Measurements from ENCODE around the gene LASP1.
"Not testable (repeated sequence)": the region's sequence is repeated elsewhere in the genome, so short reads cannot be mapped to it uniquely, and the experiment has no call there.

Gene LASP1

GRCh38 chr17:38930782-38931181 lies 60.9 kb downstream of the LASP1 start:
- DNase-seq (ENCODE audit: low read depth, low spot score): not testable (repeated sequence)

DNA sequence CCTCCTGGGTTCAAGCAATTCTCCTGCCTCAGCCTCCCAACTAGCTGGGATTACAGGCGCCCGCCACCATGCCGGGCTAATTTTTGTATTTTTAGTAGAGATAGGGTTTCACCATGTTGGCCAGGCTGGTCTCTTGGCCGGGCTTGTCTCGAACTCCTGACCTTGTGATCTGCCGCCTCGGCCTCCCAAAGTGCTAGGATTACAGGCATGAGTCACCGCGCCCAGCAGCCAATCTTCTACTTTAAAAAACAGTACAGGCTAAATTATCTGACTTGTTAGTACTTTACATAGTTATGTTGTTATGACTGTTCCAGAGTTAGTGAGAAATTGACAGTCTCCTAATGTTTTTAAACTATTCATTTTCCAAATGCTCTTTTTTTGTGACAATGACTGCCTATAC lies 64.1 kb downstream of the LASP1 start:
- DNase-seq (ENCODE audit: low read depth, low spot score): not testable (repeated sequence)

DNA sequence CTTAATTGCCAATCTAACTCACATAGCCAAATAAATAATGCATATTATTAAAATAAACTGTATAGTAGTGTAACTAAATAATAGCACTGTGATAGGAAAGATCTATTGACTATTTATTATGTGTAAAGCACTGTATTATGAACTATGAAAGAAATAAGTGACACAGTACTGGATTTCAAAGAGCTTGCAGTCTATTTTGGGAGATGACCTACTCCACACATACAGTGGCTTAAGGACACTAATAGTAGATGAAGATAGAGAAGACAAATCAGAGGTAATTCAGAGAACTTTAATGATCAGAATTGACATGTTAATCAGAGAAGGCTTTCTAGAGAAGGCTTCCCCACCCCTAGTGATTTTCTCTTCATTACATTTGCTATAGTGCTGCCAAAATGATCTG lies 70.1 kb downstream of the LASP1 start:
- DNase-seq (ENCODE audit: low read depth, low spot score): no peak

- no peak for DNase-seq (ENCODE audit: low read depth, low spot score)
Measured at GRCh38 chr17:38940404-38940803, 70.5 kb downstream of the LASP1 start.

DNA sequence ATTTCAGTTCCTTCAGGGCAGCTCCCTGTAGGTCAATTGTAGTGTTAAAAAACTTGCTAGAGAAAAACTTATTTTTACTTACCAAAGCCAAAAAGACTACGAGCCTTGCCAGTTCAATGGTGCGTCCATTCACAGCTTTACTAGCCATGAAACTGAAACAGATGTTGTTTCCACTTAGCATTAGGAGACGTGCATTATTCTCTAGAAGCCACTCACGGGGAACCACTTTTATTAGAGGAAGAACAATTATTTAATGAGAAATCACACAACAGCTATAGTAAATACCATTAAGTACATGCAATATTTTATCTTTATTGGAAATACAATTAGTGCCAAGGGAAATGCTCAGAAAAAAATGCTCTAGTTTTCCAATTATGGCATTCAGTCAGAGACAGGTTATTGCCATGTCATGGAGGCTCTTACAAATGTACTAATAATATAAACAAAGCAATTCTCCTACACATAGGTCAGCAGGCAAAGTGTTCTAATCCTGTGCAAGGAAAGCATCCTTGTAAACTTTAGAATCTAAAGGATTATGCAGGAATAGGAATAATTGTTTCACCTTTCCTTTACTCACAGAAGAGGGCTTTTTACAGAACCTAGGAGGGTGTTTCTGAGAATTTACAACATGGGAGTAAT lies 73.0 kb downstream of the LASP1 start:
- DNase-seq (ENCODE audit: low read depth, low spot score): no peak

DNA sequence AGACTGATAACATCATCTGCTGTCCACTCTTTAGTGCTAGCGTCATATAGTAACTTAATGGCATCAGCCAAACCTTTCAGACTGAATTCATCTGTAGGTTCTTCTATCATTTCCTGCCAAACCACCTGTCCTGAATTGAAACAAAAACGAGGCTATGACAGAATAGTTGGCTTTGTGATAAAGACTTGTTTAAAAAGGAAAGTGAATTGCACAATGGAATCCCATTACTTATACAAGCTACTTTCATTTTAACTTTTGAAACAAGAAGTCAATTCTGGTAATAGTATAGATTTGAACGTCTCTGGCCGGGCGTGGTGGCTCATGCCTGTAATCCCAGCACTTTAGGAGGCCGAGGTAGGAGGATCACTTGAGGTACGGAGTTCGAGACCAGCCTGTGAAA lies 73.7 kb downstream of the LASP1 start:
- no peak for DNase-seq (ENCODE audit: low read depth, low spot score)

GRCh38 chr17:38947189-38947588 lies 77.3 kb downstream of the LASP1 start:
- no peak for DNase-seq (ENCODE audit: low read depth, low spot score)

DNA sequence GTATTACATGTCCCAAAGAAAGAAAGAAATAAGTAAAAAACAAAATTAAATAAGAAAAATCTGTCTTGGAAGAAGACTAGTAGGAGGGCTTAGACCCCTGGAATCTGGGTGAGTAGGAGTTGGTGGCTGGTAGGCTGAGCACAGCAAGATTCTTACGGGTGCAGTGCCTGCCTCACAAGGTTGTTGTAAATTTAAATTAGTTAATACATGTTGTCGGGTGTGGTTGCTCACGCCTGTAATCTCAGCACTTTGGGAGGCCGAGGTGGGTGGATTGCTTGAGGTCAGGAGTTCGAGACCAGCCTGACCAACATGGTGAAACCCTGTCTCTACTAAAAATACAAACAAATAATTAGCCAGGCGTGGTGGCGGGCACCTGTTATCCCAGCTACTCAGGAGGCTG lies 83.9 kb downstream of the LASP1 start:
- not testable (repeated sequence) for DNase-seq (ENCODE audit: low read depth, low spot score)

- DNase-seq (ENCODE audit: low read depth, low spot score): no peak
Measured at GRCh38 chr17:38958326-38958725, 88.5 kb downstream of the LASP1 start.

DNA sequence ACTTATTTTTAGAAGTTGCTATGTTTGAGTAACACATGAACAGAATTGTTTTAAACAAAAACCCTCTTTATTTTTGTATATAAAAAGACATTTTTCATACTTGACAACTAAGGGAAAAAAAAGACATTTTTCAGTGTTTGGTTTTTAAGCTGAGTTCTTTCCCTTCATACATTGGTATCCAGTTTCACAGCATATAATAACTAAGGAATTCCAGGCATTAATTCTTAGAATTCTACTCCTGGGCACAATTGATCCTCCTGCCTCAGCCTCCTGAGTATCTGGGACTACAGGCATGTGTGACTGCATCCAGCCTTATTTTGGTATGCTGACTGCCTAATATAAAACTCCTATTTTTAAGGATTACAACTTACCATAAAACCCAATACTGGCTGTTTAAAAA lies 88.9 kb downstream of the LASP1 start:
- DNase-seq (ENCODE audit: low read depth, low spot score): no peak

GRCh38 chr17:38959508-38959907 lies 89.7 kb downstream of the LASP1 start:
- DNase-seq (ENCODE audit: low read depth, low spot score): no peak

DNA sequence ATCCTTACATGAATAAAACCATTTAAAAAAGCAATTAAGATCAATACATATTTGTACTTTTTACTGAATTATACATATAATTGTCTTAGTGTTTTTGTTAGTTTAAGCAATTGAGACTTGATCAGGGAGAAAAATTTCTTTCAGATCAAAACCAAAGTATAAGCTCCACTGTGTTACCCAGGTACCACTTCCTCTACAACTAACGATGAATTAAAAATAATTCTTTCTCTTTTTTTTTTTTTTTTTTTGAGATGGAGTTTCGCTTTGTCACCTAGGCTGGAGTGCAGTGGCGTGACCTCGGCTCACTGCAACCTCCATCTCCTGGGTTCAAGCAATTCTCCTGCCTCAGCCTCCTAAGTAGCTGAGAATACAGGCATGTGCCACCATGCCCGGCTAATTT lies 90.5 kb downstream of the LASP1 start:
- no peak for DNase-seq (ENCODE audit: low read depth, low spot score)

DNA sequence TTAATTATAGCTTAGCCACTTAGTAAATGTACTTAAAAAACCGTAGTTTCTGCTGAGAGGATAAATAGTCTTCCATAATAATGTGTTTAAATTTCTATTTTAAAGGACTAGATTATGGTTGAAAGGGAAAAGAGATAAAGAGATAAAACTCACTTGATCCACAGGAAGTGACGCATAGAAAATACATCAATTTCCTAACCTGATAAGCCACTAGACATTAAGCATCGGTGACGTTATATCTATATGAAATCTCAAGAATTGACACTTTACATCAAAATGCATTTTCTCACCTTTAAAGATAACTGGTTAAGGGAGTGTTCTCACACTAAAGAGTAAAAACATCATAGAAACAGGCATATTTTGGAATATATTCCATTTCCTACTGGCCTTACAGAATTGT lies 91.6 kb downstream of the LASP1 start:
- no peak for DNase-seq (ENCODE audit: low read depth, low spot score)

DNA sequence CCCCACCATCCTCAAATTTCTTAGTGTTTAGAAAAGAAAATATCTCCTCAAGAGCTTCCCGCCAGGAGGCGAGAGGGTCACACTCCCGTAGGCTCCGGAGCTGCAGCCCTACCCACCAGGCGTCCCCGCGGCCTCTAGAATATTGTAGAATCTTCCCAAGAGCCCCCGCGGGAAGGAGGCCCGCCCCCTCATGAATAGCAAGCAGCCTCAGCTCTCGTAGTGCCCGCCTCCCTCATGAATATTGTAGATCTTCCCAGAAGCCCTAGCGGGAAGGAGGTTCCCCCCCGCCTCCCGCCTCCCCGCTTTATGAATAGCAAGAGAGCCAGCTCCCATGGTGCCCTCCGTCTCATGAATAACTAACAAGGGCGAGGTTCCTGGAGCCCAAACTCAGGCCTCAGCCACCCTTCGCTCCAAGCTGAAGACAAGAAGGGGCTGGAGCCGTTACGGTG lies 97.5 kb downstream of the LASP1 start, which contains the start of gene FBXO47:
Gene FBXO47, minus strand, starts transcription at position 114 of the 449 bp plus-strand sequence. CDS start 4,378 bp downstream, outside the sequence.
- peak; percentile 85 for DNase-seq (ENCODE audit: low read depth, low spot score)

DNA sequence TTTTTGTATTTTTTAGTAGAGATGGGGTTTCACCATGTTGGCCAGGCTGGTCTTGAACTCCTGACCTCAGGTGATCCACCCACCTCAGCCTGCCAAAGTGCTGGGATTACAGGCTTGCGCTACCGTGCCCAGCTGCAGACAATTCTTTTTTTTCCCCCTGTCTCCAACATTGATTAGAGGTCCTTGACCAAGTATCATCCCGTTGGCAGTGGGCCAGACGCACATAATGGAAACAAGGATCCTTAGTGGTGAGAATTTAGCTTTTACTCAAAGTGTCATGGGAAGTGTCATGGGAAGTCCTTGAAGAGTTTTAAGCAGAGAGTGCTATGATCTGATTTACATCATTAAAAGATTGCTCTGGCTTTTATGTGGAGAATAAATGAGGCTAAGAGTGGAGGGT lies 99.4 kb downstream of the LASP1 start:
- DNase-seq (ENCODE audit: low read depth, low spot score): no peak

GRCh38 chr17:38970128-38970527 lies 100.3 kb downstream of the LASP1 start:
- no peak for DNase-seq (ENCODE audit: low read depth, low spot score)

DNA sequence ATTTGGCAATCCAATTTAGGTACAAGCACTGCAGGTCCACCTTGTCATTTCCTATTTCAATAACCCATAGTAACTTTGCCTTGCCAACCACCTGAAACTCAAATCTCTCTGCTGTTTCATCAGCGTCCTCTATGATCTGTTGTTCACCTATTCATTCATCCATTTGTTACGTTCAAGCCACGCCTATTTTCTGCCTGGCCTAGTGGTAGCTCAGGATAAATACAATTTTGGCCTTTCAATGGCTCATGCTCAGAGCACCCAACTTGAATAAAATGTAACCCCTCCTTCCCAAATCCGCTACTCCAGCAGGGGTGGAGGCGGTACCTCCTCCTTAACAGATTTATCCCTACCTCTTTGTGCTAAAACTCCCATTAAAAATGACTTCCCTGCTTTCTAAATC lies 100.9 kb downstream of the LASP1 start:
- no peak for DNase-seq (ENCODE audit: low read depth, low spot score)

Data from smooth muscle cell of the brain vasculature (primary cell).